ENCODE measurements around the gene DLX1.

Gene DLX1

GRCh38 chr2:172080641-172081220 lies 4.6 kb upstream of the DLX1 start:
- H3K4me3 ChIP-seq (ENCODE audit: low read depth, low read length), result no peak overlapping the region

GRCh38 chr2:172081221-172082022 lies 3.9 kb upstream of the DLX1 start:
- Histone ChIP-seq H3K36me3 (no peaks in the 10 kb centered on the region), H3K27me3 (peaks cover 49% of the 10 kb centered on the region), H3K9me3 (no peaks in the 10 kb centered on the region), H3K4me3 (ENCODE audit: low read depth, low read length) (no peak overlapping the region), H3K4me1 (no peaks in the 10 kb centered on the region)
- TF ChIP-seq CTCF (IDR thresholded peaks at IDR 0.05; ENCODE audit: low read depth, low read length), result no peak
- DNase-seq, result no peak

More at GRCh38 chr2:172080641-172081220, 4.6 kb upstream of the DLX1 start:
- Histone ChIP-seq H3K36me3 (no peaks in the 10 kb centered on the region), H3K9me3 (no peaks in the 10 kb centered on the region), H3K27me3 (peaks cover 42% of the 10 kb centered on the region), H3K4me1 (no peaks in the 10 kb centered on the region)
- DNase-seq, result no peak
- no peak for TF ChIP-seq CTCF (IDR thresholded peaks at IDR 0.05; ENCODE audit: low read depth, low read length)

GRCh38 chr2:172082105-172082943 lies 3.0 kb upstream of the DLX1 start:
- Histone ChIP-seq H3K9me3 (no peaks in the 10 kb centered on the region), H3K27me3 (peaks cover 58% of the 10 kb centered on the region), H3K4me3 (ENCODE audit: low read depth, low read length) (no peak overlapping the region), H3K36me3 (no peaks in the 10 kb centered on the region), H3K4me1 (no peaks in the 10 kb centered on the region)
- DNase-seq, result no peak
- TF ChIP-seq CTCF (IDR thresholded peaks at IDR 0.05; ENCODE audit: low read depth, low read length), result no peak

GRCh38 chr2:172082944-172083627 lies 2.2 kb upstream of the DLX1 start:
- no peak overlapping the region for H3K4me3 ChIP-seq (ENCODE audit: low read depth, low read length)
- no peak for DNase-seq

More at GRCh38 chr2:172082944-172083627, 2.2 kb upstream of the DLX1 start:
- no peaks in the 10 kb centered on the region for H3K9me3 ChIP-seq
- H3K27me3 ChIP-seq, result peaks cover 66% of the 10 kb centered on the region
- no peaks in the 10 kb centered on the region for H3K4me1 ChIP-seq
- no peaks in the 10 kb centered on the region for H3K36me3 ChIP-seq
- TF ChIP-seq CTCF (IDR thresholded peaks at IDR 0.05; ENCODE audit: low read depth, low read length), result no peak

Measured in BE2C (cell line).